Keratinocyte (primary cell): Measurements from ENCODE around the gene DDA1.

ENCODE experiments used
- EZH2 ChIP-seq: IDR thresholded peaks from one replicate; pipeline ENCODE4 v1.6.1; 2012; ENCODE audit warnings: inconsistent platforms, mild to moderate bottlenecking, low read length, moderate library complexity
- TF ChIP-seq, protein P1 (sequence below), 3 experiments: IDR thresholded peaks in 1 of 3; conservative IDR thresholded peaks in 1 of 3; optimal IDR thresholded peaks in 1 of 3; 2 replicates in 2 of 3; 3 replicates in 1 of 3; pipeline versions ENCODE3 to v1.5.1; 2011; ENCODE audit warnings: low read length in 3 of 3, mild to moderate bottlenecking in 3 of 3, moderate library complexity in 2 of 3, control low read depth in 1 of 3, inconsistent platforms in 1 of 3; ENCODE audit not compliant: insufficient read depth in 2 of 3; ENCODE audit errors: extremely low read depth in 1 of 3

GRCh38 chr19:17324357-17325114, 15.2 kb downstream of the DDA1 start:
- TF ChIP-seq EZH2 = no peak
- TF ChIP-seq, protein P1, sequence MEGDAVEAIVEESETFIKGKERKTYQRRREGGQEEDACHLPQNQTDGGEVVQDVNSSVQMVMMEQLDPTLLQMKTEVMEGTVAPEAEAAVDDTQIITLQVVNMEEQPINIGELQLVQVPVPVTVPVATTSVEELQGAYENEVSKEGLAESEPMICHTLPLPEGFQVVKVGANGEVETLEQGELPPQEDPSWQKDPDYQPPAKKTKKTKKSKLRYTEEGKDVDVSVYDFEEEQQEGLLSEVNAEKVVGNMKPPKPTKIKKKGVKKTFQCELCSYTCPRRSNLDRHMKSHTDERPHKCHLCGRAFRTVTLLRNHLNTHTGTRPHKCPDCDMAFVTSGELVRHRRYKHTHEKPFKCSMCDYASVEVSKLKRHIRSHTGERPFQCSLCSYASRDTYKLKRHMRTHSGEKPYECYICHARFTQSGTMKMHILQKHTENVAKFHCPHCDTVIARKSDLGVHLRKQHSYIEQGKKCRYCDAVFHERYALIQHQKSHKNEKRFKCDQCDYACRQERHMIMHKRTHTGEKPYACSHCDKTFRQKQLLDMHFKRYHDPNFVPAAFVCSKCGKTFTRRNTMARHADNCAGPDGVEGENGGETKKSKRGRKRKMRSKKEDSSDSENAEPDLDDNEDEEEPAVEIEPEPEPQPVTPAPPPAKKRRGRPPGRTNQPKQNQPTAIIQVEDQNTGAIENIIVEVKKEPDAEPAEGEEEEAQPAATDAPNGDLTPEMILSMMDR (optimal IDR thresholded peaks at IDR 0.05 in 1 of 3, IDR thresholded peaks at IDR 0.05 in 1 of 3, conservative IDR thresholded peaks at IDR 0.05 in 1 of 3; ENCODE audit: extremely low read depth in 1 of 3, insufficient read depth in 2 of 3, low read length in 3 of 3) = no peak
